NT2/D1 (cell line): ENCODE data around the gene LYPD6B.

ENCODE experiments used
- SUZ12 ChIP-seq: IDR thresholded peaks from 2 replicates; pipeline ENCODE4 v1.6.1; 2011; ENCODE audit not compliant: insufficient read length, insufficient read depth; ENCODE audit errors: extremely low read depth
- YY1 ChIP-seq: IDR thresholded peaks from 2 replicates; pipeline ENCODE4 v1.6.1; 2011; ENCODE audit not compliant: insufficient read length, insufficient read depth
- ZNF274 ChIP-seq: IDR thresholded peaks from 2 replicates; pipeline ENCODE4 v1.6.1; 2011; ENCODE audit warnings: mild to moderate bottlenecking, low read depth, low read length

GRCh38 chr2:149192427-149192826 lies 153.9 kb downstream of the LYPD6B start:
- TF ChIP-seq SUZ12 (no peak), YY1 (no peak), ZNF274 (no peak)
